Effector memory CD8-positive, alpha-beta T cell (primary cell): ENCODE data around the gene NTF4.
"Not testable (repeated sequence)": the region's sequence is repeated elsewhere in the genome, so short reads cannot be mapped to it uniquely, and the experiment has no call there.

ENCODE experiments used
- ATAC-seq: fragments of 150-1000 bp; cut with Tn5 transposase; replicated peaks from 2 replicates; pipeline ENCODE4 v1.10.0; 2021; ENCODE audit warnings: mild to moderate bottlenecking, moderate library complexity
- DNase-seq, 3 experiments: peaks; one replicate each; pipeline ENCODE4 v3.0.0; 2021
- H3K27ac Mint-ChIP-seq, 2 donors: one replicate each; pipeline ENCODE4 v1.8.0; 2022; ENCODE audit warnings: mild to moderate bottlenecking in 2 of 2, mixed read lengths in 2 of 2, moderate library complexity in 2 of 2
- H3K27me3 Mint-ChIP-seq, 2 donors: one replicate each; pipeline ENCODE4 v1.8.0; 2022; ENCODE audit warnings: mixed read lengths in 2 of 2
- H3K36me3 Mint-ChIP-seq: one replicate; pipeline ENCODE4 v1.8.0; 2022; ENCODE audit warnings: mild to moderate bottlenecking, moderate library complexity, mixed read lengths; ENCODE audit not compliant: insufficient read depth
- H3K4me1 Mint-ChIP-seq, 2 donors: one replicate each; pipeline ENCODE4 v1.8.0; 2022; ENCODE audit warnings: low read depth in 2 of 2, mixed read lengths in 2 of 2
- H3K4me3 Mint-ChIP-seq, 2 donors: one replicate each; pipeline ENCODE4 v1.8.0; 2022; ENCODE audit warnings: mild to moderate bottlenecking in 2 of 2, mixed read lengths in 2 of 2, moderate library complexity in 2 of 2
- H3K9me3 Mint-ChIP-seq, 2 donors: one replicate each; pipeline ENCODE4 v1.8.0; 2022; ENCODE audit warnings: mixed read lengths in 2 of 2

The NTF4 gene

GRCh38 chr19:49057636-49058234 is 6.9 kb downstream of the NTF4 start, which contains the start of gene CGB7:
Gene CGB7, minus strand, starts transcription at chr19:49057749. Its CDS starts 2,374 bp downstream, at chr19:49055375.
- ATAC-seq (peak; percentile 48), DNase-seq (peak in 1 of 3 experiments; percentile 19)
- Mint-ChIP-seq H3K4me3 (peak within 1 kb of the TSS; percentile 84 to 87), H3K27me3 (peaks cover 46 to 53% of the 10 kb centered on the region in 2 donors), H3K9me3 (no peaks in the 10 kb centered on the region), H3K36me3 (peaks cover 10% of the 10 kb centered on the region), H3K27ac (peak within 1 kb of the TSS; percentile 50 to 89), H3K4me1 (peaks cover 18 to 27% of the 10 kb centered on the region in 2 donors)

GRCh38 chr19:49056902-49057596 is 7.6 kb downstream of the NTF4 start:
- H3K9me3 Mint-ChIP-seq, ATAC-seq, H3K36me3 Mint-ChIP-seq, DNase-seq: not testable (repeated sequence)
- H3K4me3 Mint-ChIP-seq: peak overlapping the region; percentile 84 to 87
- peaks cover 46 to 53% of the 10 kb centered on the region in 2 donors for H3K27me3 Mint-ChIP-seq
- peaks cover 18 to 27% of the 10 kb centered on the region in 2 donors for H3K4me1 Mint-ChIP-seq
- H3K27ac Mint-ChIP-seq: peak overlapping the region; percentile 50 to 89

GRCh38 chr19:49056101-49056901 is 8.3 kb downstream of the NTF4 start:
- DNase-seq: peak; percentile 44 to 49 (median 45)

GRCh38 chr19:49050376-49051033 is 14.1 kb downstream of the NTF4 start:
- DNase-seq, H3K27ac Mint-ChIP-seq, H3K4me3 Mint-ChIP-seq, H3K4me1 Mint-ChIP-seq, H3K27me3 Mint-ChIP-seq, ATAC-seq, H3K36me3 Mint-ChIP-seq, H3K9me3 Mint-ChIP-seq: not testable (repeated sequence)

More at GRCh38 chr19:49056101-49056901, 8.3 kb downstream of the NTF4 start:
- Mint-ChIP-seq H3K4me3 (peak overlapping the region; percentile 84 to 87), H3K9me3 (no peaks in the 10 kb centered on the region), H3K27ac (peak overlapping the region; percentile 50 to 59), H3K36me3 (peaks cover 10% of the 10 kb centered on the region), H3K4me1 (peaks cover 18 to 27% of the 10 kb centered on the region in 2 donors), H3K27me3 (peaks cover 41 to 46% of the 10 kb centered on the region in 2 donors)
- peak; percentile 74 for ATAC-seq

- H3K4me3 Mint-ChIP-seq, H3K4me1 Mint-ChIP-seq, H3K36me3 Mint-ChIP-seq, H3K27me3 Mint-ChIP-seq, H3K9me3 Mint-ChIP-seq, ATAC-seq, H3K27ac Mint-ChIP-seq, DNase-seq: not testable (repeated sequence)
Observed at GRCh38 chr19:49049834-49050233, 14.8 kb downstream of the NTF4 start.

- H3K27me3 Mint-ChIP-seq, H3K9me3 Mint-ChIP-seq, H3K4me1 Mint-ChIP-seq, H3K36me3 Mint-ChIP-seq, DNase-seq, H3K27ac Mint-ChIP-seq, ATAC-seq, H3K4me3 Mint-ChIP-seq: not testable (repeated sequence)
Observed at GRCh38 chr19:49049011-49049410, 15.6 kb downstream of the NTF4 start, which contains the start of gene CGB8. Gene CGB8, minus strand, starts transcription at chr19:49049111. Its CDS starts 372 bp downstream, at chr19:49048739.

GRCh38 chr19:49043548-49043947 is 21.1 kb downstream of the NTF4 start, which contains the start of gene CGB5:
Gene CGB5, plus strand, starts transcription at chr19:49043848. Its CDS starts 362 bp downstream, at chr19:49044210.
- not testable (repeated sequence) for DNase-seq, H3K9me3 Mint-ChIP-seq

GRCh38 chr19:49042666-49043065 is 22.0 kb downstream of the NTF4 start:
- DNase-seq, H3K27ac Mint-ChIP-seq, H3K4me1 Mint-ChIP-seq, H3K4me3 Mint-ChIP-seq, H3K27me3 Mint-ChIP-seq, H3K36me3 Mint-ChIP-seq, H3K9me3 Mint-ChIP-seq, ATAC-seq: not testable (repeated sequence)

More at GRCh38 chr19:49043548-49043947, 21.1 kb downstream of the NTF4 start, which contains the start of gene CGB5:
- not testable (repeated sequence) for H3K4me1 Mint-ChIP-seq, H3K36me3 Mint-ChIP-seq, H3K4me3 Mint-ChIP-seq, ATAC-seq, H3K27ac Mint-ChIP-seq, H3K27me3 Mint-ChIP-seq

GRCh38 chr19:49042177-49042576 is 22.4 kb downstream of the NTF4 start:
- Mint-ChIP-seq H3K36me3 (no peaks in the 10 kb centered on the region), H3K4me3 (no peak overlapping the region), H3K27me3 (peaks cover 0 to 4% of the 10 kb centered on the region in 2 donors), H3K4me1 (no peaks in the 10 kb centered on the region), H3K27ac (no peak overlapping the region), H3K9me3 (no peaks in the 10 kb centered on the region)
- DNase-seq (no peak), ATAC-seq (no peak)

GRCh38 chr19:49039736-49040135 is 24.9 kb downstream of the NTF4 start:
- not testable (repeated sequence) for H3K4me1 Mint-ChIP-seq, DNase-seq, H3K4me3 Mint-ChIP-seq, H3K36me3 Mint-ChIP-seq, H3K27ac Mint-ChIP-seq, ATAC-seq, H3K27me3 Mint-ChIP-seq, H3K9me3 Mint-ChIP-seq

GRCh38 chr19:49038557-49039276 is 25.9 kb downstream of the NTF4 start:
- not testable (repeated sequence) for ATAC-seq, H3K27me3 Mint-ChIP-seq, H3K4me3 Mint-ChIP-seq, H3K27ac Mint-ChIP-seq, H3K9me3 Mint-ChIP-seq, H3K4me1 Mint-ChIP-seq, DNase-seq, H3K36me3 Mint-ChIP-seq

- H3K27ac Mint-ChIP-seq, DNase-seq, H3K27me3 Mint-ChIP-seq, H3K4me1 Mint-ChIP-seq, H3K4me3 Mint-ChIP-seq, H3K9me3 Mint-ChIP-seq, H3K36me3 Mint-ChIP-seq, ATAC-seq: not testable (repeated sequence)
Observed at GRCh38 chr19:49038111-49038510, 26.5 kb downstream of the NTF4 start.
